ENCODE measurements around the gene SDF2L1. TPM values are rescaled to one million over a fixed set of nuclear protein-coding genes. Genes with fewer than 3 reads are reported as not detected.

SDF2L1 gene
- total and polyA plus RNA-seq, 2 donors (not counting 3 experiments of a cell fraction or from before 2014, with no cell fraction given) = 66.7 to 79.5 TPM

DNA sequence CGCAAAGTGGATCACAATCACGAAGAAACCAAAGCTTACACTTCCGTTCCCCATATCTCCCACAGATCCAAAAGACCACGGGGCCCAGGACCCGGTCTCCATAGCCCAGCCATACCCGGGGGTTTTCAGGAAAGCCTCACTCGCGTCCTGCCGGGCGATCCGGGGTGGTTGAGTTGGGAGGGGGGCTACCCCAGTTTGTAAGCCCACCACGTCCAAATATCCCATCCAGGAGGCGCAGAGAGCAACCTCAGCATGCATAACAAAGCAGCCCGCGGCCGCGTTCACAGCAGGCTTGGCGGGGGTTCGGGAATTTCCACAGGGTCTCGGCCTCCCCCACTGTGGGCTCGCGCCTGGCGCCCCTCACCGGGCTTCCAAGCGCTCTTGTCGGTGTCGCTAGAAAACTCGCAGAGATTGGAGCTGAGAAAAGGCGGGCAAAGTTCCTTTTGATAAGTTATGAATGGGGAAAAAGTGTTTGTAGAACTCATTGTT, 9.5 kb downstream of the SDF2L1 start:
- CTCF ChIA-PET = interaction anchor here (1.3 to 3.2 kb wide), 2 partner anchors 9 to 10 kb away, joined by 4 to 16 read pairs; no protein-coding TSS in a partner anchor
- TSS peak; percentile 68 for BruUV-seq (replicated peaks)
- FAIRE-seq = no peak

More for the DNA sequence above, 9.5 kb downstream of the SDF2L1 start:
- Histone ChIP-seq H2AFZ (ENCODE audit: low read depth, low read length) (peak overlapping the region; percentile 58), H3K9me3 (replicated peaks; ENCODE audit: control insufficient read depth, insufficient read depth, low read length) (no peaks in the 10 kb centered on the region), H3K9ac (replicated peaks; ENCODE audit: extremely low read depth, insufficient read depth, low read length) (peak overlapping the region; percentile 78), H3K4me3 (replicated peaks in 1 of 3; ENCODE audit: insufficient read depth in 1 of 3, low read depth in 1 of 3, low read length in 3 of 3) (peak overlapping the region; percentile 64 to 85 (median 66)), H3K27me3 (ENCODE audit: control insufficient read depth in 2 of 2, insufficient read depth in 2 of 2, low read length in 2 of 2) (no peaks in the 10 kb centered on the region), H3K4me1 (ENCODE audit: control insufficient read depth, extremely low read depth, insufficient read depth, low read length) (peaks cover 17% of the 10 kb centered on the region), H3K36me3 (ENCODE audit: control insufficient read depth in 2 of 2, extremely low read depth in 1 of 2, insufficient read depth in 2 of 2, low read length in 2 of 2) (peaks cover 3 to 5% of the 10 kb centered on the region in 2 experiments), H3K9me1 (replicated peaks; ENCODE audit: control insufficient read depth, extremely low read depth, insufficient read depth, low read length) (no peaks in the 10 kb centered on the region), H3K27ac (ENCODE audit: insufficient read depth, low read depth, low read length) (peak overlapping the region; percentile 61), H3K4me2 (ENCODE audit: insufficient read depth, low read length) (peak overlapping the region; percentile 93), H3K79me2 (ENCODE audit: control insufficient read depth, insufficient read depth, low read length) (peaks cover 19% of the 10 kb centered on the region), H4K20me1 (replicated peaks; ENCODE audit: control insufficient read depth, extremely low read depth, insufficient read depth, low read length) (no peaks in the 10 kb centered on the region)
- intact Hi-C loops (cut with micrococcal nuclease) (loop anchor here (10.0 kb wide), 1 partner anchor 163 kb away; no protein-coding TSS in a partner anchor), dilution Hi-C loops (cut with MboI; ENCODE audit: extremely low pct_ligation_motif_present, low sequenced_read_pairs) (no loop called here)
- TF ChIP-seq POLR2A (IDR thresholded peaks at IDR 0.05; ENCODE audit: low read depth, low read length) = no peak
- TF ChIP-seq, protein P1, sequence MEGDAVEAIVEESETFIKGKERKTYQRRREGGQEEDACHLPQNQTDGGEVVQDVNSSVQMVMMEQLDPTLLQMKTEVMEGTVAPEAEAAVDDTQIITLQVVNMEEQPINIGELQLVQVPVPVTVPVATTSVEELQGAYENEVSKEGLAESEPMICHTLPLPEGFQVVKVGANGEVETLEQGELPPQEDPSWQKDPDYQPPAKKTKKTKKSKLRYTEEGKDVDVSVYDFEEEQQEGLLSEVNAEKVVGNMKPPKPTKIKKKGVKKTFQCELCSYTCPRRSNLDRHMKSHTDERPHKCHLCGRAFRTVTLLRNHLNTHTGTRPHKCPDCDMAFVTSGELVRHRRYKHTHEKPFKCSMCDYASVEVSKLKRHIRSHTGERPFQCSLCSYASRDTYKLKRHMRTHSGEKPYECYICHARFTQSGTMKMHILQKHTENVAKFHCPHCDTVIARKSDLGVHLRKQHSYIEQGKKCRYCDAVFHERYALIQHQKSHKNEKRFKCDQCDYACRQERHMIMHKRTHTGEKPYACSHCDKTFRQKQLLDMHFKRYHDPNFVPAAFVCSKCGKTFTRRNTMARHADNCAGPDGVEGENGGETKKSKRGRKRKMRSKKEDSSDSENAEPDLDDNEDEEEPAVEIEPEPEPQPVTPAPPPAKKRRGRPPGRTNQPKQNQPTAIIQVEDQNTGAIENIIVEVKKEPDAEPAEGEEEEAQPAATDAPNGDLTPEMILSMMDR (IDR thresholded peaks at IDR 0.05; ENCODE audit: extremely low read depth in 1 of 2, insufficient read depth in 1 of 2, low read depth in 1 of 2, low read length in 2 of 2) = no peak
- TF ChIP-seq FOS (IDR thresholded peaks at IDR 0.05; ENCODE audit: borderline replicate concordance, insufficient read depth, low read length) = no peak
- no peak for TF ChIP-seq EZH2 (IDR thresholded peaks at IDR 0.05; ENCODE audit: borderline replicate concordance, low read depth, low read length, severe bottlenecking)
- TF ChIP-seq POLR2AphosphoS5 (IDR thresholded peaks at IDR 0.05; ENCODE audit: insufficient read depth, low read depth, low read length) = no peak
- TF ChIP-seq JUN (IDR thresholded peaks at IDR 0.05; ENCODE audit: borderline replicate concordance, insufficient read depth, insufficient read length, low read depth) = no peak
- TF ChIP-seq MYC (IDR thresholded peaks at IDR 0.05; ENCODE audit: low read depth, low read length) = no peak
- no peak for TF ChIP-seq MAX (IDR thresholded peaks at IDR 0.05; ENCODE audit: insufficient read depth, insufficient read length)
- no peak for TF ChIP-seq GATA2 (IDR thresholded peaks at IDR 0.05; ENCODE audit: insufficient read depth, insufficient read length, low read depth, low read length)
- no peak for DNase-seq (ENCODE audit: low read depth, low spot score)
- POLR2A ChIA-PET = no interaction called here
